Occipital lobe (tissue), 2 donors: ENCODE measurements around the gene MGST3. TPM values are rescaled to one million over a fixed set of nuclear protein-coding genes. Genes with fewer than 3 reads are reported as not detected.
"Not testable (repeated sequence)": the region's sequence is repeated elsewhere in the genome, so short reads cannot be mapped to it uniquely, and the experiment has no call there.

Experiments
- DNase-seq: peaks from one replicate; lab custom pipeline; 2025; lab: John Stamatoyannopoulos, UW
- total RNA-seq: library from RNA; depleted of rRNA; stranded (reverse); fragments of >200 nt; gene quantifications from one replicate; pipeline ENCODE4 v1.2.3, GENCODE V29; 2014

Gene MGST3
- total RNA-seq, 1 donor from 2014 or later: 200 TPM

- DNase-seq: no peak
Measured at GRCh38 chr1:165650981-165651625, 20.1 kb downstream of the MGST3 start.

GRCh38 chr1:165658766-165659580 is 27.9 kb downstream of the MGST3 start:
- not testable (repeated sequence) for DNase-seq

GRCh38 chr1:165659581-165659895 is 28.5 kb downstream of the MGST3 start:
- DNase-seq: no peak

- DNase-seq: no peak
Measured at GRCh38 chr1:165661703-165662102, 30.7 kb downstream of the MGST3 start.

GRCh38 chr1:165662186-165662585 is 31.2 kb downstream of the MGST3 start:
- no peak for DNase-seq

GRCh38 chr1:165666152-165666825 is 35.3 kb downstream of the MGST3 start:
- no peak for DNase-seq

GRCh38 chr1:165668184-165668583 is 37.1 kb downstream of the MGST3 start:
- no peak for DNase-seq

- no peak for DNase-seq
Measured at GRCh38 chr1:165671526-165671925, 40.5 kb downstream of the MGST3 start.

GRCh38 chr1:165674599-165674998 is 43.6 kb downstream of the MGST3 start:
- no peak for DNase-seq

GRCh38 chr1:165675794-165676193 is 44.8 kb downstream of the MGST3 start:
- DNase-seq: no peak

- no peak for DNase-seq
Measured at GRCh38 chr1:165678509-165678908, 47.5 kb downstream of the MGST3 start.

GRCh38 chr1:165679282-165680036 is 48.4 kb downstream of the MGST3 start:
- DNase-seq: no peak

GRCh38 chr1:165680303-165680702 is 49.3 kb downstream of the MGST3 start:
- DNase-seq: no peak

GRCh38 chr1:165680773-165681172 is 49.7 kb downstream of the MGST3 start:
- not testable (repeated sequence) for DNase-seq

- DNase-seq: no peak
Measured at GRCh38 chr1:165683848-165684485, 52.9 kb downstream of the MGST3 start.

GRCh38 chr1:165686121-165686970 is 55.3 kb downstream of the MGST3 start:
- no peak for DNase-seq

- no peak for DNase-seq
Measured at GRCh38 chr1:165686971-165687433, 56.0 kb downstream of the MGST3 start.

GRCh38 chr1:165688046-165688445 is 57.0 kb downstream of the MGST3 start:
- DNase-seq: no peak

GRCh38 chr1:165695031-165695430 is 64.0 kb downstream of the MGST3 start:
- no peak for DNase-seq

GRCh38 chr1:165696625-165697100 is 65.6 kb downstream of the MGST3 start:
- DNase-seq: no peak
